Uterus (tissue), 4 donors: ENCODE results near the gene KCNQ1OT1. TPM values are rescaled to one million over a fixed set of nuclear protein-coding genes. Genes with fewer than 3 reads are reported as not detected.

Experiments used
- DNase-seq, 2 donors: peaks; one replicate each; pipeline ENCODE4 v3.0.0-alpha.2; 2019 to 2020
- H3K27ac ChIP-seq, 2 donors: fragments of 200-600 bp; sonication (generic); 1 replicate in 1 of 2; 2 replicates in 1 of 2; pipeline ENCODE4 v1.5.1; 2016 to 2018
- H3K27me3 ChIP-seq, 2 donors: fragments of 200-600 bp; sonication (generic); one replicate each; pipeline ENCODE4 v1.5.1; 2018 to 2019; ENCODE audit warnings: control low read depth in 1 of 2
- H3K36me3 ChIP-seq, 2 donors: fragments of 200-600 bp; sonication (generic); one replicate each; pipeline ENCODE4 v1.5.1; 2019; ENCODE audit warnings: control low read depth in 1 of 2
- H3K4me1 ChIP-seq, 2 donors: fragments of 200-600 bp; sonication (generic); one replicate each; pipeline ENCODE4 v1.5.1; 2018 to 2019; ENCODE audit warnings: control low read depth in 1 of 2
- H3K4me3 ChIP-seq, 2 donors: fragments of 200-600 bp; sonication (generic); 1 replicate in 1 of 2; 2 replicates in 1 of 2; pipeline ENCODE4 v1.5.1; 2018 to 2019; ENCODE audit warnings: mild to moderate bottlenecking in 1 of 2
- H3K9me3 ChIP-seq, 2 donors: fragments of 200-600 bp; sonication (generic); one replicate each; pipeline ENCODE4 v1.5.1; 2019; ENCODE audit warnings: control low read depth in 1 of 2
- POLR2A ChIP-seq, 2 donors: fragments of 450-650 bp; IDR thresholded peaks; one replicate each; pipeline ENCODE4 v1.6.1; 2016; ENCODE audit warnings: antibody characterized with exemption in 2 of 2, mild to moderate bottlenecking in 1 of 2, moderate library complexity in 1 of 2
- intact Hi-C: fragments of 100-400 bp; cut with DNase I; formaldehyde crosslinking; loops from one replicate; pipeline ENCODE4 v1.15.1; 2023; ENCODE audit warnings: low total_unique reads
- total RNA-seq, 4 donors: library from RNA; depleted of rRNA in 3 of 4; stranded (reverse); fragments of >200 nt in 3 of 4; gene quantifications; one replicate each; pipeline versions ENCODE4 v1.1.0 to v1.2.4, GENCODE V29; 2014 to 2023
- TF ChIP-seq, protein P1 (sequence below), 4 experiments: fragments of 200-600 bp in 2 of 4; fragments of 450-650 bp in 2 of 4; sonication (generic) in 2 of 4; IDR thresholded peaks; one replicate each; pipeline ENCODE4 v1.5.1; 2016 to 2019; ENCODE audit warnings: antibody characterized with exemption in 4 of 4, mild to moderate bottlenecking in 2 of 4, moderate library complexity in 1 of 4
- donor health status: DM: yes; HTN: yes; CAD: no.

KCNQ1OT1 gene
- total RNA-seq, 4 donors from 2014 or later = 2.6 to 19.4 (median 10.9) TPM

DNA sequence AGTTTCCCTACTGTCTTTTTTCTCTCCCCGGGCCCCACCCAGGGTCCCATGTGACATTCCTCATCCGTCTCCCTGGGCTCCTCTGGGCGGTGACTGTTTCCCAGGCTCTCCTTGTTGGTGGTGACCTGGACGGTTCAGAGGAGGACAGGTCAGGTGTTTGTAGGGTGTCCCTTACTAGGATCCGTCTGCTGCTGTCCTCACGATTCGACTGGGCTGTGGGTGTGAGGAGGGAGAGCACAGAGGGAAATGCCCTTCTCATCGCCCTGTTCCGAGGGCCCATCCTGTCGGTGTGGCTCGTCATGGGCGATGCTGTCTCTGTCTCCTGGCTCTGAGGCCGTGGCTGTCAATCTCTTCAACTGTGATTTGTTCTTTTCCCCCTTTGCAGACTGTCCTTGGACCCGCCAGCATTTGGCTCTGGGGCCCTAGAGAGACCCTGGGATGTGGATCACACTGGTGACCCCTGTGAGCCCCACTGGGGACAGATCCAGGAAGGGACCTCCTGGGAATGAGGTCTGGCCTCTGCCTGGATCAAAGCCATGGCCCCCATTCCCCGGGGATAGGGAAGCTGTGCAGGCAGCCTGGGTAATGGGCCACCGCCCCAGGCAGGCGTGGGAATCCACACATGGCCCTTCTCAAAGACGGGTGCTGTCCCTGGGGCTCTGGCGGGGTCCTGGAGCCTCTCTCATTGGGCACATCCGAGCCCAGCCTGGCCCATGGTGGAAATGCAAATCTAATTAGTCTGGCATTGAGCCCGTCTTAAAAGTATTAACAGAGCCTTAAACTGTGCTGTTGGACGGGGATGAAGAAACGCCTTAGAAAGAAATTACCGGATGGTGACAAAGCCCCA lies 46.8 kb upstream of the KCNQ1OT1 start:
- no peaks in the 10 kb centered on the region for H3K36me3 ChIP-seq
- H3K9me3 ChIP-seq = no peaks in the 10 kb centered on the region
- peak in 1 of 2 donors; percentile 17 for DNase-seq
- no peak overlapping the region for H3K4me3 ChIP-seq
- no peak overlapping the region for H3K27ac ChIP-seq
- intact Hi-C loops = no loop called here
- H3K27me3 ChIP-seq = no peaks in the 10 kb centered on the region
- peaks cover 0 to 5% of the 10 kb centered on the region in 2 donors for H3K4me1 ChIP-seq
- no peak for TF ChIP-seq POLR2A (IDR thresholded peaks at IDR 0.05)

DNA sequence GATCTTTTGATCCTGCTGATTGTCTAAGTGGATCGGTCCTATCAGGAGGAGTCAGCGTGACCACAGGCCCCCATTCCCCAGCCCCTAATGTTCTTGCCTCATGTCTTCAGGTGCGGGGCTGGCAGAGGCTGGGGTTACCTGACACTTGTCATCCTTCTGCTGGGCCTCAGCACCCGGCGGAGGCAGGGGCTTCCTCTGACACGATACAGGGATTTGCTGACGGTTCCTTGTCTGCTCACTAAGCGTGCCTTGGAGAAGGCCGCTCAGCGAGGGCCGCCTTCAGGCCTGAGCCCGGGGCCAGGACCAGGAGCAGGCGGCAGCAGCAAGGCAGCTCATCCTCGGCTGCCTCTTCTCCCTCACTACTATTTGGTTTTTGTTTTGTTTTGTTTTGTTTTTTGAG lies 45.7 kb upstream of the KCNQ1OT1 start:
- H3K36me3 ChIP-seq = no peaks in the 10 kb centered on the region
- no peak for TF ChIP-seq POLR2A (IDR thresholded peaks at IDR 0.05)
- TF ChIP-seq, protein P1, sequence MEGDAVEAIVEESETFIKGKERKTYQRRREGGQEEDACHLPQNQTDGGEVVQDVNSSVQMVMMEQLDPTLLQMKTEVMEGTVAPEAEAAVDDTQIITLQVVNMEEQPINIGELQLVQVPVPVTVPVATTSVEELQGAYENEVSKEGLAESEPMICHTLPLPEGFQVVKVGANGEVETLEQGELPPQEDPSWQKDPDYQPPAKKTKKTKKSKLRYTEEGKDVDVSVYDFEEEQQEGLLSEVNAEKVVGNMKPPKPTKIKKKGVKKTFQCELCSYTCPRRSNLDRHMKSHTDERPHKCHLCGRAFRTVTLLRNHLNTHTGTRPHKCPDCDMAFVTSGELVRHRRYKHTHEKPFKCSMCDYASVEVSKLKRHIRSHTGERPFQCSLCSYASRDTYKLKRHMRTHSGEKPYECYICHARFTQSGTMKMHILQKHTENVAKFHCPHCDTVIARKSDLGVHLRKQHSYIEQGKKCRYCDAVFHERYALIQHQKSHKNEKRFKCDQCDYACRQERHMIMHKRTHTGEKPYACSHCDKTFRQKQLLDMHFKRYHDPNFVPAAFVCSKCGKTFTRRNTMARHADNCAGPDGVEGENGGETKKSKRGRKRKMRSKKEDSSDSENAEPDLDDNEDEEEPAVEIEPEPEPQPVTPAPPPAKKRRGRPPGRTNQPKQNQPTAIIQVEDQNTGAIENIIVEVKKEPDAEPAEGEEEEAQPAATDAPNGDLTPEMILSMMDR (IDR thresholded peaks at IDR 0.05) = no peak
- peaks cover 0 to 10% of the 10 kb centered on the region in 2 donors for H3K4me1 ChIP-seq
- no peak overlapping the region for H3K27ac ChIP-seq
- no peaks in the 10 kb centered on the region for H3K9me3 ChIP-seq
- intact Hi-C loops = no loop called here
- no peaks in the 10 kb centered on the region for H3K27me3 ChIP-seq
- DNase-seq = no peak
- no peak overlapping the region for H3K4me3 ChIP-seq

- H3K27ac ChIP-seq = no peak overlapping the region
- no peaks in the 10 kb centered on the region for H3K27me3 ChIP-seq
- DNase-seq = no peak
- TF ChIP-seq, protein P1 (IDR thresholded peaks at IDR 0.05) = no peak
- no peak for TF ChIP-seq POLR2A (IDR thresholded peaks at IDR 0.05)
- H3K4me1 ChIP-seq = peaks cover 0 to 10% of the 10 kb centered on the region in 2 donors
- no peaks in the 10 kb centered on the region for H3K9me3 ChIP-seq
- no peak overlapping the region for H3K4me3 ChIP-seq
- no peaks in the 10 kb centered on the region for H3K36me3 ChIP-seq
- intact Hi-C loops = no loop called here
Observed at GRCh38 chr11:2744166-2744565, 44.4 kb upstream of the KCNQ1OT1 start.

DNA sequence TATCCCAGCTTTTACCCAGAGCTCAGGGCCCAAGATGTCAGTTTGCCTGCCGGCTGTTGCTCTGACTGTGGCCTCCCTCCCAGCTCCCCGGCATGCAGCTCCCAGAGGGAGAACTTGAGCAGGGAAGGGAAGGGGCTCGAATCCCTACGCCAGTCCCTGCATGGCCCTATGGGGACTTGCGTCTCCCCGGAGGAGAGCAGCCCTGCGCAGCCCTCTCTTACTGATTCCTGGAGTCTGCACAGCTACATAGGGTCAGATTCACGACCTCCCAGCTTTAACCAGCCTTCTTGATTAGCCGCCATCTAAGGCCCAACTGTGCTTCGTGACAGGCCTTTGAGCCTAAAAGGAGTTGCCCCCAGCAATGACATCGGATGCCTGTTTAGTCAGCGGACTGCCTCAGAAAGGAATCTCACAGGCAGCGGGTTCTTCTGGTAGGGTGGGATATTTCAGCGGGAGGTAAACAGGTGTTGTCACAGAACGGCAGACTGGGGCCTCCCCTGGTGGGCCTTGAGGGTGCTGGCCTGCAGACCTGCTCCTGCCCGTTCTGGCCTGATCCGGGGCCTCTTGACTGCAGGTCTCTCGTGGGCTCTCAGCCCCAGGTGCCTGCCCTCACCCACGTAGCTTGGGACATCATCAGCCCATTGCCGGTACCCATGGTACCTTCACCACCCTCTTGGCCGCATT lies 43.8 kb upstream of the KCNQ1OT1 start:
- H3K27me3 ChIP-seq = no peaks in the 10 kb centered on the region
- intact Hi-C loops = no loop called here
- TF ChIP-seq POLR2A (IDR thresholded peaks at IDR 0.05) = no peak
- TF ChIP-seq, protein P1 (IDR thresholded peaks at IDR 0.05) = no peak
- H3K4me1 ChIP-seq = peaks cover 0 to 10% of the 10 kb centered on the region in 2 donors
- no peaks in the 10 kb centered on the region for H3K36me3 ChIP-seq
- DNase-seq = peak in 1 of 2 donors; percentile 16
- no peak overlapping the region for H3K27ac ChIP-seq
- H3K9me3 ChIP-seq = no peaks in the 10 kb centered on the region
- no peak overlapping the region for H3K4me3 ChIP-seq

GRCh38 chr11:2742611-2743426 lies 43.0 kb upstream of the KCNQ1OT1 start:
- peak in 1 of 2 donors; percentile 19 for DNase-seq

More at GRCh38 chr11:2742611-2743426, 43.0 kb upstream of the KCNQ1OT1 start:
- Histone ChIP-seq H3K9me3 (no peaks in the 10 kb centered on the region), H3K4me1 (peaks cover 0 to 10% of the 10 kb centered on the region in 2 donors), H3K27me3 (no peaks in the 10 kb centered on the region), H3K27ac (peak overlapping the region; percentile 68 to 81), H3K4me3 (no peak overlapping the region), H3K36me3 (no peaks in the 10 kb centered on the region)
- no peak for TF ChIP-seq POLR2A (IDR thresholded peaks at IDR 0.05)
- TF ChIP-seq, protein P1 (IDR thresholded peaks at IDR 0.05) = no peak
- intact Hi-C loops = no loop called here
